Neural crest cell (in vitro differentiated cells): ENCODE results near the gene COL5A2. TPM values are rescaled to one million over a fixed set of nuclear protein-coding genes. Genes with fewer than 3 reads are reported as not detected.

Source experiments
- DNase-seq: peaks from one replicate; pipeline ENCODE4 v3.0.0; 2021; ENCODE audit warnings: low read depth, mixed read lengths, low spot score
- H3K27ac Mint-ChIP-seq: one replicate; pipeline ENCODE4 v1.8.0; 2021; ENCODE audit warnings: mild to moderate bottlenecking, mixed read lengths; ENCODE audit not compliant: unreplicated experiment
- H3K27me3 Mint-ChIP-seq: 2 replicates; pipeline ENCODE4 v1.8.0; 2021; ENCODE audit warnings: low read depth, mild to moderate bottlenecking, mixed read lengths
- H3K36me3 Mint-ChIP-seq: 2 replicates; pipeline ENCODE4 v1.8.0; 2021; ENCODE audit warnings: low read depth, mild to moderate bottlenecking, mixed read lengths
- H3K4me1 Mint-ChIP-seq: 2 replicates; pipeline ENCODE4 v1.8.0; 2021; ENCODE audit warnings: mixed read lengths
- H3K4me3 Mint-ChIP-seq: one replicate; pipeline ENCODE4 v1.8.0; 2021; ENCODE audit warnings: mild to moderate bottlenecking, mixed read lengths
- H3K9me3 Mint-ChIP-seq: 2 replicates; pipeline ENCODE4 v1.8.0; 2021; ENCODE audit warnings: mixed read lengths
- CTCF ChIP-seq: fragments of 200-600 bp; sonication (generic); conservative IDR thresholded peaks from 2 replicates; pipeline ENCODE4 v1.5.0; 2021; ENCODE audit warnings: antibody characterized with exemption, mild to moderate bottlenecking
- total RNA-seq: library from RNA; stranded (reverse); gene quantifications from 2 replicates; pipeline ENCODE4 v1.2.1, GENCODE V29; 2021

The COL5A2 gene
- total RNA-seq, 1 donor from 2014 or later = 62.6 TPM

DNA sequence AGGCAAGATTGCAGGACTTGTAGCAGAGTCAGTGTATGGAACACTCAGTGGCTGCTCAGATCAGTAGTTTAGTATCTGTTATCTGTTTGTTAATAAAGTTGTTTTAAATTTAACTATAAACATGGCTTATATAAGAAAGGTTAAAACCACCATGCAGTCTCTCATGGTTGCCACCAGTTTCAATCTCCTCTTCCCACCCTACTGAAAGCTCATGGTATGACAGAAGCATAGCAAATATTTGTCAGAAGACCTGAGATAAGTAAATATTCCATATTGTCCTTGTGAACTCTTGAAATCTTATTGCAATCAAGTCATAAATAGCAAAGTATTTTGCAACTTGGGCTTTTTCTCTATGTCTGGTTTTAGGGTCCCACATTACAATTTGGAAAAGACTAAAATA lies 2.1 kb upstream of the COL5A2 start:
- Mint-ChIP-seq H3K27ac (no peak overlapping the region), H3K4me1 (peaks cover 33% of the 10 kb centered on the region), H3K36me3 (no peaks in the 10 kb centered on the region), H3K4me3 (no peak overlapping the region), H3K27me3 (no peaks in the 10 kb centered on the region), H3K9me3 (no peaks in the 10 kb centered on the region)
- TF ChIP-seq CTCF = no peak
- DNase-seq = no peak

DNA sequence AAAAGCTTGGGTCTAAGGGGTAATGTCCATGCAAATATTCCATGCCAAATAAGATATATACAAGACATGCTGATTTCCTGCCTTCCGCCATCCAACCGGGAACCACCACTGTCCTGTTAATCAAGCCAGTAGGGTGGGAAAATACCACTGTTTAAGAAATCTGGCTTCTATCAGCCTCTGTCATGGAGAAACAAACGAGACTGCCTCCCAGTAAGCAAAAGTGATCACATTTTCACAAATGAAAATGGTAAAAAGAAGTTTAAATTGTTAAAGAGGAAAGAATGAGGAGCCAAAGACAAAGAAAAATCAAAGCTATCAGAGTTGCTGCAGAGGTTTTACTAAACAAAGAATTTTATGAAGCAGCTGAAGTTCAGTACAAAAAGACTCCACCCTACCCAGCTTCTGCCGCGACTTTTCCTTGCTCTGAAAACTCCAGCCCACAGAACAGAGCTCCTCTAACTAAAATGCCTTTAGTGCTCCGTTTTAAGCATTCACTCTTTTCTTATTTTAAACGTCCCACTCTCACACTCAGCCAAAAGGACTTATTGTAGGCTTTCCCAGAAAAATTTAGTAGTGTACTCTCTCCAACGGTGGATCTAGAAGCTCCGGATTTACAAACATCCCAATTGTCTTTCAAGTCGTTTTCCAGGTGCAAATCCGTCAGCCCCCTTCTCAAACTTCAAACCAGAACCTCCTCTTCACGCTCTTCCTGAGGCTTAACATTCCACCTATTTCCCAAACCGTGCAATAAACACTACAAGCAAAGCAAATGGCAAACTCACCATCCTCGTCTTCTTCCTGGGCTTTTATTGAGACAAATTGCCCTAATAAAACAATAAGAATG lies 613 bp downstream of the COL5A2 start:
- peaks cover 3% of the 10 kb centered on the region for H3K36me3 Mint-ChIP-seq
- no peaks in the 10 kb centered on the region for H3K27me3 Mint-ChIP-seq
- H3K4me1 Mint-ChIP-seq = peaks cover 38% of the 10 kb centered on the region
- no peaks in the 10 kb centered on the region for H3K9me3 Mint-ChIP-seq
- no peak for TF ChIP-seq CTCF
- H3K4me3 Mint-ChIP-seq = peak overlapping the region; percentile 92
- peak; percentile 14 for DNase-seq
- peak overlapping the region; percentile 92 for H3K27ac Mint-ChIP-seq

- Mint-ChIP-seq H3K36me3 (peaks cover 3% of the 10 kb centered on the region), H3K4me3 (peak overlapping the region; percentile 92), H3K9me3 (no peaks in the 10 kb centered on the region), H3K27ac (no peak overlapping the region), H3K4me1 (peaks cover 38% of the 10 kb centered on the region), H3K27me3 (no peaks in the 10 kb centered on the region)
- DNase-seq = no peak
- peak; percentile 61 for TF ChIP-seq CTCF
Measured at GRCh38 chr2:189178054-189178453, 1.5 kb downstream of the COL5A2 start.

DNA sequence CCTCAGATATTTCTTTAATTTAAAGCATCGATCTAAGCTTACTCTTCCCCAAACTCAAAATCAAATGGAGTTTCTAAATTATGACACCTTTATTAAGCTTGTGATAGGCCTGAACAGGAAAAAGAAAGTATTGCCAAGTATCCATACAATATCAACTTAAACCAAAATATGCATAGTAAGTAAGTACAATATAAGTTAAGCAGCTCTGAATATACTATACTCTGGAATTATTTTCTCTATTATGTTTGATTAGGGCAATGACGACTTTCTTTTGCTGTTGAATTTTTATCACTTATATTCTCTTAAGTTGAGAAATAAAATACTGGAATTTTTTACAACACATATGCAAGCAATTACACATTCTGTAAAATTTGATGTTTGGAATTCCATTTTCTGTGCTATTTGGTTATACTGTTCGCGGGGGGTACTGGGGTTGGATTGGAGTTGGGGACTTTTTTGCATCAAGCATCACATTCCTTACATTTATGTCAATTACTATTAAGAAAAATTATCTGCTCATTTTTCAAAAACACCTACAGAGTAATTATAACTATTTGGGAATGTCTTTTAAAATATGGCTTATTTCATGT lies 2.2 kb downstream of the COL5A2 start:
- H3K4me3 Mint-ChIP-seq = peak overlapping the region; percentile 87
- H3K36me3 Mint-ChIP-seq = peaks cover 3% of the 10 kb centered on the region
- DNase-seq = no peak
- H3K27ac Mint-ChIP-seq = no peak overlapping the region
- peaks cover 38% of the 10 kb centered on the region for H3K4me1 Mint-ChIP-seq
- no peak for TF ChIP-seq CTCF
- no peaks in the 10 kb centered on the region for H3K27me3 Mint-ChIP-seq
- H3K9me3 Mint-ChIP-seq = no peaks in the 10 kb centered on the region

- peaks cover 38% of the 10 kb centered on the region for H3K4me1 Mint-ChIP-seq
- H3K9me3 Mint-ChIP-seq = no peaks in the 10 kb centered on the region
- peak overlapping the region; percentile 28 for H3K4me3 Mint-ChIP-seq
- no peak for DNase-seq
- TF ChIP-seq CTCF = no peak
- H3K27me3 Mint-ChIP-seq = no peaks in the 10 kb centered on the region
- no peak overlapping the region for H3K27ac Mint-ChIP-seq
- H3K36me3 Mint-ChIP-seq = peaks cover 3% of the 10 kb centered on the region
Measured at GRCh38 chr2:189176516-189176915, 3.0 kb downstream of the COL5A2 start.
